ENCODE measurements around the gene HECTD4. TPM values are rescaled to one million over a fixed set of nuclear protein-coding genes. Genes with fewer than 3 reads are reported as not detected.
"Not testable (repeated sequence)": the region's sequence is repeated elsewhere in the genome, so short reads cannot be mapped to it uniquely, and the experiment has no call there.

HECTD4 gene
- total RNA-seq, 1 experiment from 2014 or later = 54.5 TPM

DNA sequence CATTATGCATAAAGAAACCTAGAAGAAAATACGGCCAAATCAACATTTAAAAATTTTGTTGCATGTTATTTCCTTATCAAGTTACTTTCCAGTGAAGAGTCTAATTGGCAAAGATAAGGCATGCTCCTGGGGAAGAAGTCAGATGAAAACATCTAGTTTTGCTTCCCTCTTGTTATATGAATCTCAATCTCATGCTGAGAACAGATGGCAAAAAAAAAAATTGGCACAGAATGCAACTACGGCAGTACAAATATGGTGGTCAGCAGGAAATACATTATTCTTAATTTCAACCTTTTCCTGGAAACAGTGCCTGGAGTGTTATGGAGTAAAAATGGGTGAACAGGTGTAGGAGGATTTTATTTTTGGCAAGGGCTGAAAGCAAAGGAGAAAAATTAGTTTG, 32.8 kb downstream of the HECTD4 start:
- Mint-ChIP-seq H3K27ac (ENCODE audit: unreplicated experiment) (no peak overlapping the region), H3K4me3 (ENCODE audit: unreplicated experiment) (no peak overlapping the region), H3K4me1 (ENCODE audit: low read depth, unreplicated experiment) (no peaks in the 10 kb centered on the region), H3K36me3 (ENCODE audit: insufficient read depth, unreplicated experiment) (no peaks in the 10 kb centered on the region), H3K9me3 (ENCODE audit: unreplicated experiment) (no peaks in the 10 kb centered on the region), H3K27me3 (ENCODE audit: insufficient read depth, unreplicated experiment) (no peaks in the 10 kb centered on the region)
- H3K36me3 ChIP-seq (ENCODE audit: control insufficient read depth, insufficient read depth, low read length) = no peaks in the 10 kb centered on the region
- BruUV-seq (replicated peaks) = no TSS peak
- H3K9me3 ChIP-seq = no peaks in the 10 kb centered on the region
- TF ChIP-seq, protein P1, sequence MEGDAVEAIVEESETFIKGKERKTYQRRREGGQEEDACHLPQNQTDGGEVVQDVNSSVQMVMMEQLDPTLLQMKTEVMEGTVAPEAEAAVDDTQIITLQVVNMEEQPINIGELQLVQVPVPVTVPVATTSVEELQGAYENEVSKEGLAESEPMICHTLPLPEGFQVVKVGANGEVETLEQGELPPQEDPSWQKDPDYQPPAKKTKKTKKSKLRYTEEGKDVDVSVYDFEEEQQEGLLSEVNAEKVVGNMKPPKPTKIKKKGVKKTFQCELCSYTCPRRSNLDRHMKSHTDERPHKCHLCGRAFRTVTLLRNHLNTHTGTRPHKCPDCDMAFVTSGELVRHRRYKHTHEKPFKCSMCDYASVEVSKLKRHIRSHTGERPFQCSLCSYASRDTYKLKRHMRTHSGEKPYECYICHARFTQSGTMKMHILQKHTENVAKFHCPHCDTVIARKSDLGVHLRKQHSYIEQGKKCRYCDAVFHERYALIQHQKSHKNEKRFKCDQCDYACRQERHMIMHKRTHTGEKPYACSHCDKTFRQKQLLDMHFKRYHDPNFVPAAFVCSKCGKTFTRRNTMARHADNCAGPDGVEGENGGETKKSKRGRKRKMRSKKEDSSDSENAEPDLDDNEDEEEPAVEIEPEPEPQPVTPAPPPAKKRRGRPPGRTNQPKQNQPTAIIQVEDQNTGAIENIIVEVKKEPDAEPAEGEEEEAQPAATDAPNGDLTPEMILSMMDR (IDR thresholded peaks at IDR 0.05; ENCODE audit: insufficient read depth in 1 of 2, low read depth in 1 of 2, low read length in 1 of 2, severe bottlenecking in 1 of 2, unreplicated experiment in 1 of 2) = no peak
- DNase-seq = no peak
- ChIA-PET POLR2A (no interaction called here), CTCF (no interaction called here)
- H3K4me3 ChIP-seq (ENCODE audit: low read depth, low read length) = no peak overlapping the region
- H3K4me1 ChIP-seq = no peaks in the 10 kb centered on the region
- no peaks in the 10 kb centered on the region for H3K27me3 ChIP-seq (replicated peaks; ENCODE audit: control insufficient read depth, insufficient read depth, low read length)
- intact Hi-C loops (cut with micrococcal nuclease; ENCODE audit: unreplicated experiment) = no loop called here

DNA sequence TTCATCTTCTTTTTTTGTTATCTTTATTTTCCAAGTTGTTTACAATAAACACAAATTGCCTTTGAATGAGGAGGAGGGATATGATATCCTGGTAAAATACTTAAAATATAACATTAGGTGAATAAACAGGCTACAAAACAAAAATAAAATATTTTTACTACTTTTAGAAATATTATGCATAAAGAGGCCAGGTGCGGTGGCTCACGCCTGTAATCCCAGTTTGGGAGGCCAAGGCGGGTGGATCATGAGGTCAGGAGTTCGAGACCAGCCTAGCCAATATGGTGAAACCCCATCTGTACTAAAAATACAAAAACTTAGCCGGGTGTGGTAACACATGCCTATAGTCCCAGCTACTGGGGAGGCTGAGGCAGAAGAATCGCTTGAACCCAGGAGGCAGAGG, 33.3 kb downstream of the HECTD4 start:
- intact Hi-C loops (cut with micrococcal nuclease; ENCODE audit: unreplicated experiment); H3K36me3 Mint-ChIP-seq (ENCODE audit: insufficient read depth, unreplicated experiment); H3K27ac Mint-ChIP-seq (ENCODE audit: unreplicated experiment); H3K9me3 ChIP-seq; H3K4me1 ChIP-seq; H3K4me1 Mint-ChIP-seq (ENCODE audit: low read depth, unreplicated experiment); H3K9me3 Mint-ChIP-seq (ENCODE audit: unreplicated experiment); H3K4me3 ChIP-seq (ENCODE audit: low read depth, low read length); CTCF ChIA-PET; H3K36me3 ChIP-seq (ENCODE audit: control insufficient read depth, insufficient read depth, low read length); BruUV-seq (replicated peaks); H3K4me3 Mint-ChIP-seq (ENCODE audit: unreplicated experiment); DNase-seq; H3K27me3 ChIP-seq (replicated peaks; ENCODE audit: control insufficient read depth, insufficient read depth, low read length); H3K27me3 Mint-ChIP-seq (ENCODE audit: insufficient read depth, unreplicated experiment); POLR2A ChIA-PET: not testable (repeated sequence)

DNA sequence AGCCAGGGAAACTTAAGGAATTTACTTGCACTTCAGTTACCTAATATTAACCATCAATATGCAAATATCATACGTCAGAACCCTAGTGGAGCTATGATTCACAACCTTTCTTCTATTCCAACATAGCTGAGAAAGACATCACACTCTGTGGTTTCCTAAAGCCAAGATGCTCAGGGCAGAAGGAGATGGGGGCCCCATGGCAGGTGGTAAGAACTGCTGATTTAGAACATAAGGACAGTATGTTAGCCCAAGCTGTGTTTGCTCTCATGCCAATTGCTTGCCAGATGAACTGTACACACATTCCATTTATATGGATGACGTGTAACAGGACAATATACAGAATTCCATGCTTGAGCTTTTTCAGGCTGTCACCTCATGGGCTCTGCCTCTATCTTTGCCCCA, 34.6 kb downstream of the HECTD4 start:
- POLR2A ChIA-PET = no interaction called here
- no peaks in the 10 kb centered on the region for H3K27me3 Mint-ChIP-seq (ENCODE audit: insufficient read depth, unreplicated experiment)

More for the DNA sequence above, 34.6 kb downstream of the HECTD4 start:
- H3K4me1 ChIP-seq = no peaks in the 10 kb centered on the region
- H3K4me3 Mint-ChIP-seq (ENCODE audit: unreplicated experiment) = no peak overlapping the region
- H3K4me3 ChIP-seq (ENCODE audit: low read depth, low read length) = no peak overlapping the region
- BruUV-seq (replicated peaks) = no TSS peak
- intact Hi-C loops (cut with micrococcal nuclease; ENCODE audit: unreplicated experiment) = no loop called here
- no peaks in the 10 kb centered on the region for H3K4me1 Mint-ChIP-seq (ENCODE audit: low read depth, unreplicated experiment)
- TF ChIP-seq, protein P1 (IDR thresholded peaks at IDR 0.05; ENCODE audit: insufficient read depth in 1 of 2, low read depth in 1 of 2, low read length in 1 of 2, severe bottlenecking in 1 of 2, unreplicated experiment in 1 of 2) = no peak
- H3K36me3 Mint-ChIP-seq (ENCODE audit: insufficient read depth, unreplicated experiment) = no peaks in the 10 kb centered on the region
- no peak overlapping the region for H3K27ac Mint-ChIP-seq (ENCODE audit: unreplicated experiment)
- CTCF ChIA-PET = interaction anchor here (0.8 kb wide), 1 partner anchor 149 kb away, joined by 3 read pairs; no protein-coding TSS in a partner anchor
- H3K27me3 ChIP-seq (replicated peaks; ENCODE audit: control insufficient read depth, insufficient read depth, low read length) = no peaks in the 10 kb centered on the region
- H3K36me3 ChIP-seq (ENCODE audit: control insufficient read depth, insufficient read depth, low read length) = no peaks in the 10 kb centered on the region
- no peaks in the 10 kb centered on the region for H3K9me3 ChIP-seq
- H3K9me3 Mint-ChIP-seq (ENCODE audit: unreplicated experiment) = no peaks in the 10 kb centered on the region
- no peak for DNase-seq

Measured in Caco-2 (cell line).